HG02623 (cell line): Measurements from ENCODE around the gene ZNF107.
"Not testable (repeated sequence)": the region's sequence is repeated elsewhere in the genome, so short reads cannot be mapped to it uniquely, and the experiment has no call there.

Experiments
- ATAC-seq: cut with Tn5 transposase; IDR thresholded peaks from one replicate; pipeline ENCODE4 v1.9.1; 2021; ENCODE audit warnings: moderate library complexity; ENCODE audit not compliant: unreplicated experiment

The ZNF107 gene

DNA sequence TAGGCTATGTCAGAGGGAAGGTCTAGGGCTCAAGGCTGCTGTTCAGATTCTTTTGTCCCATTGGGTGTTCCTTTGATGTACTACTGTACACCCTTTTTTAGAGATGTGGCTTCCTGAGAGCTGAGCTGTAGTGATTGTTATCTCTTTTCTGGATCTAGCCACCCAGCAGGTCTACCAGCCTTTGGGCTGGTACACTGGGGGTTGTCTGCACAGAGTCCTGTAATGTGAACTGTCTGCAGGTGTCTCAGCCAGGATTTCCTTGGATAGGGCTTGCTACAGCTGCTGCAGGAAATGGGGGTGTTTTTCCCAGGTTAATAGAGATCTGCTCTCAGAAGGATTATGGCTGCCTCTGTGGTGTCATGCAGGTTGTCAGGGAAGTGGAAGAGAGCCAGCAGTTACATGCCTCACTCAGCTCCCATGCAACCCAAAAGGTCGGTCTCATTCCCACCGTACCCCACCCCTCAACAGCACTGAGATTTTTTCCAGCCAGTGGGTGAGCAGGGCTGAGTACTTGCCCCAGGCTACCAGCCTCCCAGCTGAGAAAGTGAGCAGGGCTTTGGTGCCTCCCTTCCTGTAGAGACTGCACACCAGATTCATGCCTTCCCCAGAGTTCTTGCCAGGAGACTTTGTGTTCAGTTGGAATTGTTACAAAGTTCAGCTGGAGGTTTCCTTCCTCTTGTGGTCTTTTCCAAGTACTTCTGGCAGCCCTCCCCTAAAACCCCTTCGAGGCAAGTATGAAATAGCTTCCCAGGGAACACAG is 63.3 kb downstream of the ZNF107 start:
- ATAC-seq, result no peak

GRCh38 chr7:64733550-64734240 is 67.8 kb downstream of the ZNF107 start:
- ATAC-seq, result no peak

DNA sequence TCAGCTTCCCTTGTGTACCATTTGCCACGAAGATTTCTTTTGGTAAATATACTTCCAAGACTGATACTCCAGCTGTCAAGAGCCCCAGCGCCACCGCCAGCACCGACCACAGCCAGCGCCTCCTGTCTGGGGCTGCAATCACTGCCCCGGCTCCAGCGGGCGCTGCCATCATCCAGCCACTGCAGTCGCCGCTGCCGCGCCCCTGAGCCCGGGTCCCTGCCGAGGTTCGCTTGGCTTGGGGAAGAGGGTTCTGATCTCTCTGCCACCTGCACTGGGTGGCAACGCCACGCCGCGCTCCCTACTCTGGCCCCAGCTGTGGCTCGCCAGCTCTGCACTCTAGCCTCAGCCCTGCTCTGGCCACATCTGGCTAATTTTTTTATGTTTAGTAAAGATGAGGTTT is 70.6 kb downstream of the ZNF107 start:
- ATAC-seq, result no peak

DNA sequence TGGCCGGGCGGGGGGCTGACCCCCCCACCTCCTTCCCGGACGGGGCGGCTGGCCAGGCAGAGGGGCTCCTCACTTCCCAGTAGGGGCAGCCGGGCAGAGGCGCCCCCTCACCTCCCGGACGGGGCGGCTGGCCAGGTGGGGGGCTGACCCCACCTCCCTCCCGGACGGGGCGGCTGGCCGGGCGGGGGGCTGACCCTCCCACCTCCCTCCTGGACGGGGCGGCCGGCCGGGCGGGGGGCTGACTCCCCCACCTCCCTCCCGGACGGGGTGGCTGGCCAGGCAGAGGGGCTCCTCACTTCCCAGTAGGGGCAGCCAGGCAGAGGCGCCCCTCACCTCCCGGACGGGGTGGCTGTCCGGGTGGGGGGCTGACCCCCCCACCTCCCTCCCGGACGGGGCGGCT is 72.5 kb downstream of the ZNF107 start:
- ATAC-seq, result not testable (repeated sequence)

GRCh38 chr7:64738953-64739352 is 73.0 kb downstream of the ZNF107 start:
- not testable (repeated sequence) for ATAC-seq

DNA sequence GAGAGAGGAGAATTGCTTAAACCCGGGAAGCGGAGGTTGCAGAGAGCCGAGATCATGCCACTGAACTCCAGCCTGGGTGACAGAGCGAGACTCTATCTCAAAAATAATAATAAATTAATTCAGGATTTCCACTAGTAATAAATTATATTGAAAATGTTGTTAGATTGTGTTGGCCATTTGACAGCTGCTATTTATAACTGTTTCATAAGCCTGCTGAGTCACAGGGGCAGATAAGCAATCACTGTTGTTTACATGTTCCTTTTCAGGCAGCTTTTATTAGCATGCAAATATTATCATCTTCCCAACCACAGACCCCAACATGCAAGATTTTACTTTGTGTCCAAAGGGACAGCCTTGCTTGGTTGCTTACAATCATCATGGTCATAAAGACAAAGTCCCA is 78.7 kb downstream of the ZNF107 start:
- no peak for ATAC-seq

DNA sequence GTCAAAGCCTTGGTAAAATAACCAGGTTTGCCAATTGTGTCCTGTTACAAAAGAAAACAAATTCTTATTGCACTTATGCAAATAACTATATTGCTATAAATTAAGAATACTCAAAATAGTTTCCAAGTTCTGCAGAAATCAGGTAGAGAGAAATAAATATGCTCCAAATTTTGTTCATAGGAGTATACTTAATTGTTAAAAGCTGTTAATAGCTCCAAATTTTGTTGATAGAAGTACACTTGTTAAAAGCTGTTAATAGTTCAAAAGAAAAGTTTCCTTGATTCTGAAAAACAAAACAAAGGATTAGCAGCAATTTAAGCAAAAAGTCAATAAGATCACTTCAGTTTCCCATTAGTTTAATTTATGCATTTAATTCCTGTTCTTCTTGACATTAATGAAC is 81.9 kb downstream of the ZNF107 start:
- ATAC-seq, result no peak

GRCh38 chr7:64753032-64753431 is 87.1 kb downstream of the ZNF107 start:
- no peak for ATAC-seq

- no peak for ATAC-seq
Observed at GRCh38 chr7:64755865-64756264, 89.9 kb downstream of the ZNF107 start.

DNA sequence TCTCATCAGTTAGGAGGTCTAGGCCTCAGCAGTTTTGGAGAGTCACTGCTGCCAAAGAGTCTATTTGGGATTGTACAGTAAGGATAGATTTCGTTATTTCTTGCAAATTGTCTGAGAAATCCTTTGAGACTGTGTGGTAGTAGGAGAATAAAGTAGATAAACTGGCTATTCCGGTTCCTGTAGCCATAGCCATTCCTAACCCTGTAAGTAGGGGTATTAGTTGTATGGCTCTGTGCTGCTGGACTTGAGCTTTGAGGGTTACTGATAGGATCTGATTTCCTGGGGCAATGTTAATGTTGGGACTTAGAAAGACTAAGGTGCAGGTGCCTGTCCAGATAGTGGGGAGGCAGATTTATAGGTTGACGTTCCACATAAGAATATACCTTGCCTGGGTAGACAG is 92.2 kb downstream of the ZNF107 start:
- ATAC-seq, result no peak
